Cardiac muscle cell (in vitro differentiated cells and primary cell): ENCODE results near the gene SLC26A4. TPM values are rescaled to one million over a fixed set of nuclear protein-coding genes. Genes with fewer than 3 reads are reported as not detected.
A peak's percentile ranks its signal among the peaks of the same experiment; 100 is the strongest.

Experiments
- DNase-seq, 2 donors: peaks; one replicate each; pipeline versions ENCODE4 v3.0.0 to v3.0.0-alpha.2; 2010 to 2017; ENCODE audit warnings: low read depth in 1 of 2, low spot score in 1 of 2
- H3K27ac ChIP-seq: fragments of 200-600 bp; sonication (generic); 2 replicates; pipeline ENCODE4 v1.5.1; 2016
- H3K27me3 ChIP-seq: fragments of 200-600 bp; sonication (generic); 2 replicates; pipeline ENCODE4 v1.6.0; 2016; ENCODE audit warnings: control low read depth
- H3K36me3 ChIP-seq: fragments of 200-600 bp; sonication (generic); 2 replicates; pipeline ENCODE4 v1.5.1; 2016; ENCODE audit warnings: control low read depth
- H3K4me1 ChIP-seq: fragments of 200-600 bp; sonication (generic); 2 replicates; pipeline ENCODE4 v1.8.1; 2017; ENCODE audit warnings: low read depth, mild to moderate bottlenecking, mixed run types
- H3K4me3 ChIP-seq: fragments of 200-600 bp; sonication (generic); 2 replicates; pipeline ENCODE4 v1.5.1; 2016; ENCODE audit warnings: mild to moderate bottlenecking
- H3K9me3 ChIP-seq: fragments of 200-600 bp; sonication (generic); 2 replicates; pipeline ENCODE4 v1.5.1; 2017; ENCODE audit warnings: low read depth, mild to moderate bottlenecking, control low read depth
- CTCF ChIP-seq: IDR thresholded peaks from 2 replicates; pipeline ENCODE4 v1.5.1; 2012; ENCODE audit warnings: low read depth, mild to moderate bottlenecking, low read length
- polyA plus RNA-seq: library from polyadenylated mRNA; unstranded; fragments of >200 nt; fragmentation: Nextera tagmentation; extraction: Ambion mirVana; gene quantifications from 2 replicates; pipeline ENCODE4 v1.2.1, GENCODE V29; 2016
- total RNA-seq: library from RNA; depleted of rRNA; stranded (reverse); fragments of >200 nt; gene quantifications from 2 replicates; pipeline ENCODE4 v1.2.3, GENCODE V29; 2016

SLC26A4 gene
- total and polyA plus RNA-seq, 2 experiments from 2014 or later = 0.89 TPM; not detected in 1

- no peaks in the 10 kb centered on the region for H3K27me3 ChIP-seq
- peaks cover 4% of the 10 kb centered on the region for H3K36me3 ChIP-seq
- H3K4me3 ChIP-seq = no peak overlapping the region
- peak in 1 of 2 donors; percentile 86 for DNase-seq
- TF ChIP-seq CTCF = no peak
- H3K4me1 ChIP-seq = no peaks in the 10 kb centered on the region
- H3K9me3 ChIP-seq = no peaks in the 10 kb centered on the region
- no peak overlapping the region for H3K27ac ChIP-seq
These were observed 38.2 kb upstream of the SLC26A4 start for GRCh38 chr7:107622429-107622828.

GRCh38 chr7:107622894-107623293 is 37.7 kb upstream of the SLC26A4 start:
- no peak for TF ChIP-seq CTCF
- no peaks in the 10 kb centered on the region for H3K4me1 ChIP-seq
- H3K27ac ChIP-seq = no peak overlapping the region
- no peaks in the 10 kb centered on the region for H3K9me3 ChIP-seq
- no peaks in the 10 kb centered on the region for H3K27me3 ChIP-seq
- no peak overlapping the region for H3K4me3 ChIP-seq
- DNase-seq = peak in 1 of 2 donors; percentile 11
- peaks cover 4% of the 10 kb centered on the region for H3K36me3 ChIP-seq

- H3K4me1 ChIP-seq = no peaks in the 10 kb centered on the region
- no peaks in the 10 kb centered on the region for H3K9me3 ChIP-seq
- no peak overlapping the region for H3K4me3 ChIP-seq
- no peaks in the 10 kb centered on the region for H3K36me3 ChIP-seq
- DNase-seq = no peak
- H3K27me3 ChIP-seq = no peaks in the 10 kb centered on the region
- H3K27ac ChIP-seq = no peak overlapping the region
- no peak for TF ChIP-seq CTCF
These were observed 33.6 kb upstream of the SLC26A4 start for GRCh38 chr7:107627002-107627401.

GRCh38 chr7:107628461-107629064 is 32.1 kb upstream of the SLC26A4 start:
- Histone ChIP-seq H3K9me3 (no peaks in the 10 kb centered on the region), H3K27me3 (no peaks in the 10 kb centered on the region), H3K4me1 (no peaks in the 10 kb centered on the region), H3K27ac (no peak overlapping the region), H3K4me3 (no peak overlapping the region), H3K36me3 (no peaks in the 10 kb centered on the region)
- no peak for DNase-seq
- TF ChIP-seq CTCF = no peak

GRCh38 chr7:107630342-107630741 is 30.3 kb upstream of the SLC26A4 start:
- H3K9me3 ChIP-seq = no peaks in the 10 kb centered on the region
- no peaks in the 10 kb centered on the region for H3K27me3 ChIP-seq
- no peaks in the 10 kb centered on the region for H3K4me1 ChIP-seq
- H3K36me3 ChIP-seq = no peaks in the 10 kb centered on the region
- no peak for TF ChIP-seq CTCF
- no peak overlapping the region for H3K4me3 ChIP-seq
- H3K27ac ChIP-seq = no peak overlapping the region
- no peak for DNase-seq
